GM12875 (cell line): Measurements from ENCODE around the gene FAM168A.
"Not testable (repeated sequence)": the region's sequence is repeated elsewhere in the genome, so short reads cannot be mapped to it uniquely, and the experiment has no call there.

ENCODE experiments used
- H3K4me3 ChIP-seq: one replicate; pipeline ENCODE4 v1.5.1; 2011; ENCODE audit warnings: low read depth, low read length, control low read depth
- TF ChIP-seq, protein P1 (sequence below): IDR thresholded peaks from 2 replicates; pipeline ENCODE4 v1.5.1; 2011; ENCODE audit warnings: low read depth, mild to moderate bottlenecking, control low read depth, inconsistent platforms, low read length, moderate library complexity, borderline replicate concordance; ENCODE audit not compliant: insufficient read depth

FAM168A gene

DNA sequence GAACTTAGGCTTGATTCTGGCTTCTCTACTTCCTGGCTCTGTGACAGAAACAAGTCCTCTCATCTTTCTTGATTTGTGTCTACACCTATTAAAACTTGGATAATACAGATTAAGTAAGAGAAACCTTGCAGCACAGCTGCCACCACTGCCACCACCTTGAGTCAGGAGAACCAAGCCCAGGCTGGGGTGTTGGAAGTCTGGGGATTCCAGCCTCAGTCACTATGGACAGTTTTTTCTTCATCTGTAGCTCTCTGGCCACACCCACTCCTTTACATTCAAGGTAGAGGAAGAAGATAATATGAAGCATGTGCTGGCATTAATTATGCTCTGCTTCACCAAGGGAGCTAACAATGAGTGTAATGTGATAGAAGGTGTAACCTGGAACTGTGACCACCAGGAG, 146.0 kb downstream of the FAM168A start:
- no peak overlapping the region for H3K4me3 ChIP-seq
- TF ChIP-seq, protein P1, sequence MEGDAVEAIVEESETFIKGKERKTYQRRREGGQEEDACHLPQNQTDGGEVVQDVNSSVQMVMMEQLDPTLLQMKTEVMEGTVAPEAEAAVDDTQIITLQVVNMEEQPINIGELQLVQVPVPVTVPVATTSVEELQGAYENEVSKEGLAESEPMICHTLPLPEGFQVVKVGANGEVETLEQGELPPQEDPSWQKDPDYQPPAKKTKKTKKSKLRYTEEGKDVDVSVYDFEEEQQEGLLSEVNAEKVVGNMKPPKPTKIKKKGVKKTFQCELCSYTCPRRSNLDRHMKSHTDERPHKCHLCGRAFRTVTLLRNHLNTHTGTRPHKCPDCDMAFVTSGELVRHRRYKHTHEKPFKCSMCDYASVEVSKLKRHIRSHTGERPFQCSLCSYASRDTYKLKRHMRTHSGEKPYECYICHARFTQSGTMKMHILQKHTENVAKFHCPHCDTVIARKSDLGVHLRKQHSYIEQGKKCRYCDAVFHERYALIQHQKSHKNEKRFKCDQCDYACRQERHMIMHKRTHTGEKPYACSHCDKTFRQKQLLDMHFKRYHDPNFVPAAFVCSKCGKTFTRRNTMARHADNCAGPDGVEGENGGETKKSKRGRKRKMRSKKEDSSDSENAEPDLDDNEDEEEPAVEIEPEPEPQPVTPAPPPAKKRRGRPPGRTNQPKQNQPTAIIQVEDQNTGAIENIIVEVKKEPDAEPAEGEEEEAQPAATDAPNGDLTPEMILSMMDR, result no peak

DNA sequence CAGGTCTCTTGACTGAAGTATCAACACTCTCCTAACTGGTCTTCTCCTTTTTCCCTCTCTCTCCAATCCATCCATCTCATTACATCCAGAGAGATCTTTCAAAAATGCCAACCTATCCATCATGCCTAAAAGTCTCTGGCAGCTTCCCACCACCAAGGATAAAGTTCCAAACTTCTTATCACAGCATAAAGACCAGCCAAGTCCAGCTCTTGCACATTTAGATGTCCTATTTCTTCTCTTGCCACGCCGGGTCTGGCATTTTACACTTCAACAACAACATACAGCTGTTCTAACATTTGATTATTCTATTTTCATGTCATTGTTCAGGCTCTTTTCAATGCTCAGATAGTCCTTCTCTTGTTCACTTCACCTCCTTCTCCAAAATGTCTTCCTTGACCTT, 151.1 kb downstream of the FAM168A start:
- TF ChIP-seq, protein P1, result no peak
- no peak overlapping the region for H3K4me3 ChIP-seq

DNA sequence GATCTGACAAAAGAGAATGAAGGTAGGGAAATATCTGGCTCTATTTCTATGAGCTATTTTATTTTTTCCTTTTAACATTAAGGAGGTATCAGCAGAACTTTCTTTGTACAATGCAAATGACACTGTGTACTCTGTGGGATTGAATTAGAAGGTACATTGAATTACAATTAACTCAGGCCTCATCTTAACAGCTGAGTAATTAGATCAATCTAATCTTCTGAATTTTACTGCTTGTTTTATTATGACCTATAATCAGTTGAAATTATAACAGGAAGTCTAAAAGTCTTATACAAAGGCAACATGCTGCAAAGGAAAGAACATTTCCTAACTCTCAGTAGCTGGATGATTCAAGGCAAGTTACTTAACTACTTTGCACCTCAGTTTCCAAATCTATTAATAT, 151.9 kb downstream of the FAM168A start:
- TF ChIP-seq, protein P1, result no peak
- no peak overlapping the region for H3K4me3 ChIP-seq

DNA sequence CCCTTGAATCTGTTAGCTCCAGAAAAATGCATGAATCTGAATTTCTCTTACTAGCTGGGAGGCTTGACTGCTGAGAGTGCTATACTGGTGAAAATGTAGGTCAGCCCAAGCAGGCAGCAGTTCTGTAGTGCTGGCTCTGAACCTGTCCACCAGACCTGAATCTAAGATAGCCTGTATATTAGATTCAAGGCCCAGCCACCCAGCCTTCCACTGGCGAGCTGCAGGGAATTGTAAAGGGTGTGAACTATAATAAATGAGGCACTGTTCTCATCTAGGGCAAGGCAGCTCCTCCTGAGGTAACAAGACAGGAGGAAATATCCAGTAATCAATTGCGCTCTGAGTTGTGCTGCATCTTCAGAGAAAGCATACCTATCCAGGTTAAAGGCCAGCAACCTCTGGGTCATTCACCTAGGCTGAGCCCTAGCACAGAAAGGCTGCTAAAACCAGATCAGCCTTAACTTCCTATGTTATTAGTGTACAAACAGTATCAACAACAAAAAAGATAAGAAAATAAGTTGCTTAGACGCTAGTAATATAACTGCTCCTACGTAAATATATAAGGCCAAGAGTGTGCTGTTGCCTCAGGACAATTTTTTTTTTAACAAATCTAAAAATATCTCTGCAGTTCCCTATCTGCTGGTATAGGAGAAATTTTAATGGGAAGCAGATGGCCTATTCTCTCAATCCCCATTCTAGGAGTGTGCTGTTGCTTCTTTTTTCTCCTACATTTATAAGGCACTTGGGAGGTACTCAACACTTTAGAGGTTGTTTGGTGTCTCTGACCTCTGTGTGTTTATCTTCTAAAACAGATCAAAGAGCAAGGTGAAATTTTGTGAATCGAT, 158.7 kb downstream of the FAM168A start:
- TF ChIP-seq, protein P1, result no peak
- H3K4me3 ChIP-seq, result no peak overlapping the region

DNA sequence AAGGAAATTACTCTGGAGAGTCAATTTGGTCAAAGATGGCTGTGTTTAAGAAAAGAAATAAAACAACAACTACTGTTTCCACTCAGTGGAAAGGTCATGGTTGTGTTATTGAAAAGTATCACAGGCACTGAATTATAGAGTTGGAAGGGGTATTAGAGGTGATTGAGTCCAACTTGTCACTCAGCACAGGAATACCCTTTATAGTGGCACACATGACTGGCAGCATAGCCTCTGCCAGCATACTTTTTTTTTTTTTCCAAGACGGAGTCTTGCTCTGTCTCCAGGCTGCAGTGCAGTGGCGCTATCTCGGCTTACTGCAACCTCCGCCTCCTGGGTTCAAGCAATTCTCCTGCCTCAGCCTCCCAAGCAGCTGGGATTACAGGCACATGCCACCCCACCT, 161.1 kb downstream of the FAM168A start:
- H3K4me3 ChIP-seq, result not testable (repeated sequence)

DNA sequence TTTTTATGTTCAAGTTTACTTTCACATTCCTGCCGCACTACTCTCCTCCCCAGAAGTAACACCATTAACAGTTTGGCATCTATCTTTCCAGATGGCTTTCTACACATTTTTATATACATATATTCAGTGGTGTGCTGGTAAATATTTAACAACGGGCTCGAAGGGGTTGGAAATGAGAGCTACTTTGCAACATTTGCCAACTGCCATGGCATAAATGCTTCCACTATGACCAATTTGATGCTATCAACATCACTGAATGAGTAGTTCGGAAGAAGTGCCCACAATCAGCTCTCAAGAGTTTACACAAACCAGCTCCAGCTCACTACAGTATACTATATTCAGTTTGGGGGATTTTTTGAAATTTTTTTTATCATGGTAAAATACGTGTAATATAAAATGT, 166.5 kb downstream of the FAM168A start:
- TF ChIP-seq, protein P1, result no peak
- no peak overlapping the region for H3K4me3 ChIP-seq

DNA sequence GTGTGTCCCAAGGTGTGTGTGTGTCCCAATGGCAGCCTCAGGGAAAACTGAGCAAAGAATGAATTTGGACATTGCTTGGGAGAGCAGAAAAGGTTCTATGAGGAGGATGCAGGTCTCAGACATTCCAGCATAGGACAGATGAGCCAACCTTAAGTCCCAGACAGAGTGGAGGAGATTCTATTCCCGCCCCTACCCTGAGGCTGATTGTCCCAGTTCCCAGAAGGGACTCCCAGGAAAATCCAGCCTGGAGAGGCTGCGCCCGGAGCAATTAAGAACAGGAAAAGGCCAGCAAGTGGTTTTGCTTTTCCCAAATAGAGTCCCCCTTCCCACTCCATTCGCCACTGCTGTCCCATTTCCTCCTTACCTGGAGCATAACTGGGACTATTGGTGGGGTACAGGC, 167.6 kb downstream of the FAM168A start:
- TF ChIP-seq, protein P1, result no peak
- no peak overlapping the region for H3K4me3 ChIP-seq
